ENCODE measurements around the gene FRRS1L. TPM values are rescaled to one million over a fixed set of nuclear protein-coding genes. Genes with fewer than 3 reads are reported as not detected.

The FRRS1L gene
- polyA plus RNA-seq, 3 donors from 2014 or later: not detected

GRCh38 chr9:109190151-109190550, 23.1 kb upstream of the FRRS1L start:
- Mint-ChIP-seq H3K9me3 (peaks cover 0 to 2% (median 0%) of the 10 kb centered on the region in 6 donors), H3K4me1 (no peaks in the 10 kb centered on the region), H3K27ac (no peak overlapping the region), H3K36me3 (no peaks in the 10 kb centered on the region), H3K4me3 (no peak overlapping the region), H3K27me3 (ENCODE audit: low read depth in 3 of 3) (peaks cover 0 to 7% (median 3%) of the 10 kb centered on the region in 3 donors)
- no peak for DNase-seq

GRCh38 chr9:109186857-109187520, 19.9 kb upstream of the FRRS1L start:
- Mint-ChIP-seq H3K9me3 (no peaks in the 10 kb centered on the region), H3K27me3 (ENCODE audit: low read depth in 3 of 3) (peaks cover 0 to 10% (median 9%) of the 10 kb centered on the region in 3 donors), H3K36me3 (no peaks in the 10 kb centered on the region), H3K4me1 (no peaks in the 10 kb centered on the region), H3K4me3 (no peak overlapping the region), H3K27ac (no peak overlapping the region)
- no peak for DNase-seq

- Mint-ChIP-seq H3K9me3 (no peaks in the 10 kb centered on the region), H3K4me3 (no peak overlapping the region), H3K27me3 (ENCODE audit: low read depth in 3 of 3) (peaks cover 0 to 12% (median 9%) of the 10 kb centered on the region in 3 donors), H3K4me1 (no peaks in the 10 kb centered on the region), H3K36me3 (no peaks in the 10 kb centered on the region), H3K27ac (no peak overlapping the region)
- DNase-seq: no peak
These were observed 16.1 kb upstream of the FRRS1L start for GRCh38 chr9:109182940-109183798.

DNA sequence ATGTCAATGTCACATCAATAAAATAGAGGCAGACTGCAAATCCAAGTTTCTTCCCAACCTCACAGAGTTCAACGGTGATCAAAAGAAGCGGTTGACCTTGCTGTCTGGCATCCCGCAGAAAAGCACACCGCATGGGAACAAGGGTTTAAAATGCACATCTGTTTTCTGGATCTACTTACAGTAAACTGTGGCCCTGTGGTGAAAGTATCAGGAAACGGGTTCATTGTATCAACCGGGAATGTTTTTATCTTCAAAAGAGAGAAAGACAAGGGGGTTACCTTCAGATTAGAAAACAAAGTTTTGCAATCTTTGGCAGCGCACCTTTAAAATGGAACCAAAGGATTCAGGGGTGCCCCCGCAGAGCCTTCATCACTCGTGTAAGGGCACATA, 15.5 kb upstream of the FRRS1L start:
- peaks cover 0 to 10% (median 9%) of the 10 kb centered on the region in 3 donors for H3K27me3 Mint-ChIP-seq (ENCODE audit: low read depth in 3 of 3)
- no peaks in the 10 kb centered on the region for H3K9me3 Mint-ChIP-seq
- H3K4me3 Mint-ChIP-seq: no peak overlapping the region
- no peaks in the 10 kb centered on the region for H3K4me1 Mint-ChIP-seq
- no peak overlapping the region for H3K27ac Mint-ChIP-seq
- DNase-seq: no peak
- H3K36me3 Mint-ChIP-seq: no peaks in the 10 kb centered on the region

DNA sequence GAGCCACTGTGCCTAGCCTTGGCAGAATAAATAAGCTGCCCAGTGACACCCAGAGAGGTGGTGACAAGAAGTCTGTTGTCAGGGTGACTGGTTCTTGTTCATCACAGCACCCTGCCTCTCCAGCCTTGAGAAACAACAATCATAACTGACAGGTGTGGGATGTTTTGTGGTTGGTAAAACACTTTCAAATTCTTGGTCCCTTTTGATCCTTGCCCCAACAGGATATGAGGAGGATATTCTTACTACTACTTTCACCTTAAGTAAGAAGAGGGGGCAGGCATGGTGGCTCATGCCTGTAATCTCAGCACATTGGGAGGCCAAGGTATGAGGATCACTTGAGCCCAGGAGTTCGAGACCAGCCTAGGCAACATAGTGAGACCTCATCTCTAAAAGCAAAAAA, 14.2 kb upstream of the FRRS1L start:
- no peak overlapping the region for H3K4me3 Mint-ChIP-seq

DNA sequence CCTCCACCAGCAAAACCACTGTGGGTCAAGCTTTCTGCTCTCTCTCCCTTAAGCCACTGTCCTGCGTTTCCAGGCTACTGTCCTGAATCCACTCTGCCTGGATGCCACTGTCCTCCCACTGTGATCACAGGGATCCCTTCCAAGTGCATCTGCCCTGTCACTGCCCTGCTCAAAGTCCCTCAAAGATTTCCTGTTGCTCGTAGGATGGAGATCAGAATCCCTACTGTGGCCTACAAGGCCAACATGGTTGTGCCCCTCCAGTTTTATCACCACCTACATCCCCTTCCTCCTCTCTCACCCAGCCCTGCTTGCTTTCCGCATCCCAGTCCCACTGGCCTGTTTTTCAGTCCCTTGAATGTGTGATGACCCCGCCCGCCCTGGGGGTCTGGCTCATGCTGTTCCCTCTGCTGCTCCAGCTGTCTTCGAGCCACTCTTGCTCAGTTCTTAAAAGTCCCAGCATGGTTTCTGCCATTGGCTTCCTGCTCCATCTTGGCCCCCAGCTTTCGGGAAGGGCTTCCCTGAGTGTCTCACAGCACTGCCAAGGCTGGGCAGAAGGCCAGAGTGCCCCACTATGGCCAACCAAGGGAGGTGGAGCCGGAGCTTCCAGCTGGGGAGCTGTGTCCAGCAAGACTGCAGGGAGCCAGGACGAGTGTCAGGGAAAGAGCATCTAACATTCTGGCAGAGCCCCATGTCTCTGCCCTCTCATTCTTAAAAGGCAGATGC, 12.9 kb upstream of the FRRS1L start:
- H3K4me3 Mint-ChIP-seq: no peak overlapping the region
- DNase-seq: no peak
- H3K4me1 Mint-ChIP-seq: no peaks in the 10 kb centered on the region
- no peak overlapping the region for H3K27ac Mint-ChIP-seq
- peaks cover 0 to 11% (median 2%) of the 10 kb centered on the region in 3 donors for H3K27me3 Mint-ChIP-seq (ENCODE audit: low read depth in 3 of 3)
- no peaks in the 10 kb centered on the region for H3K36me3 Mint-ChIP-seq
- H3K9me3 Mint-ChIP-seq: no peaks in the 10 kb centered on the region

More for the DNA sequence above, 14.2 kb upstream of the FRRS1L start:
- Mint-ChIP-seq H3K27ac (no peak overlapping the region), H3K9me3 (no peaks in the 10 kb centered on the region), H3K4me1 (no peaks in the 10 kb centered on the region), H3K27me3 (ENCODE audit: low read depth in 3 of 3) (peaks cover 0 to 9% (median 2%) of the 10 kb centered on the region in 3 donors), H3K36me3 (no peaks in the 10 kb centered on the region)
- peak in 1 of 3 donors; percentile 2 for DNase-seq

DNA sequence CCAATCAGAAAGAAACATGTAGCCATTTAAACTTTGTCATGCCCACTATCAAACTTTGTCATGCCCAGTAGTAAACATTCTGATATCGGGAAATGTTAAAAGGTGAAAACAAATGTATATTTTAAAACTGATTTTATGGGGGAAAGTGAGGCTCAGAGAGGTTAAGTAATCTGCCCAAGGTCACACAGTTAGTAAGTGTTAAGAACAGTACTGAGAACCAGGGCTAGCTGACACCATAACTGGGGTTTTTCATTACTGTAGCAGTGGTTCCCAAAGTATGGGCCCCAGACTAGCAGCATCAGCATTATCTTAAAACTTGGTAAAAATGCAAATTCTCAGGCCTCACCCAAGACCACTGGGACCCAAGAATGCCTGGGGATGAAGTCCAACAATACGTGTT, 9.9 kb upstream of the FRRS1L start:
- no peaks in the 10 kb centered on the region for H3K4me1 Mint-ChIP-seq
- DNase-seq: no peak
- peaks cover 0 to 4% (median 4%) of the 10 kb centered on the region in 3 donors for H3K27me3 Mint-ChIP-seq (ENCODE audit: low read depth in 3 of 3)
- no peak overlapping the region for H3K4me3 Mint-ChIP-seq
- peaks cover 0 to 1% (median 0%) of the 10 kb centered on the region in 6 donors for H3K9me3 Mint-ChIP-seq
- no peaks in the 10 kb centered on the region for H3K36me3 Mint-ChIP-seq
- H3K27ac Mint-ChIP-seq: no peak overlapping the region

DNA sequence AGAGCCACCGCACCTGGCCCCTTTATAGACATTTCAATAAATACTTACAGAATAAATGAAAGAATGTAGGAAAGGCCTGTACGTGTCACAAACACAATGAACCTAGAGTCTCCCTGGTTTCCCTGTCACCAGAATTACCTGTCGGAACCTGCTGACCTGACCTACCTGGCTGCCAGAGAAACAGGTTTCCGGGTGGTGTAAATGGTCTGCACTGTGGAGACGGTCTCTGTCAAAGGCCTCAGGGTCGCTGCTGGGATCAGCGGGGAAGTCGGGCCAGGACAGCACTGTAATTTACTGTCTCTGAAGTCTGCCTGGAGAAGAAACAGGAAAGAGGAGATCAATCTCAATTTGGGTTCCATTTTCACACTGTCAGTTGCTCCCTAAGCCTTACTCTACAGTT, 9.3 kb upstream of the FRRS1L start:
- H3K27ac Mint-ChIP-seq: no peak overlapping the region

GRCh38 chr9:109172935-109173334, 5.9 kb upstream of the FRRS1L start:
- no peak for DNase-seq
- Mint-ChIP-seq H3K4me1 (no peaks in the 10 kb centered on the region), H3K27ac (no peak overlapping the region), H3K27me3 (ENCODE audit: low read depth in 3 of 3) (peaks cover 6 to 18% (median 7%) of the 10 kb centered on the region in 3 donors), H3K4me3 (no peak overlapping the region), H3K36me3 (no peaks in the 10 kb centered on the region), H3K9me3 (peaks cover 0 to 2% (median 0%) of the 10 kb centered on the region in 6 donors)

More for the DNA sequence above, 9.3 kb upstream of the FRRS1L start:
- no peak for DNase-seq
- Mint-ChIP-seq H3K27me3 (ENCODE audit: low read depth in 3 of 3) (peaks cover 0 to 9% (median 4%) of the 10 kb centered on the region in 3 donors), H3K9me3 (peaks cover 0 to 2% (median 0%) of the 10 kb centered on the region in 6 donors), H3K4me1 (no peaks in the 10 kb centered on the region), H3K36me3 (no peaks in the 10 kb centered on the region), H3K4me3 (no peak overlapping the region)

DNA sequence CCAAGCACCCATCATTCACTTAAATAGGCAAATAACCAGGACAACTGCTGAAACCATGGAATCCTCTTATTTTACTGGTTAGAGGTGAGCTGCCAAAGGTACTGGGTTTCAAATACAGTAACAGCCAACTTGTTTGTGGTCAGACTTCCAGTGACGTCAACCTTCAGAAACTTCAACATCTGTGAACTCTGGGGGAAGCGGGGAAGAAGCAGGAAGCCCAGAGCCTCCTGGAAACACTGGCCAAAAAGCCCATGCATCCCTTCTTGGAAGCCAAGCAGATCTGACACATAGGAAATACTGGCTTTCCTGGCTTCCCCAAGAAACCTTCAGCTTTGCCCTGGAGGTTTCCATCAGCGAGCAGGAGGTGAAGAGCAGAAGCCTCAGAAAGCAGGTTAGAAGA, 4.9 kb upstream of the FRRS1L start:
- Mint-ChIP-seq H3K27ac (no peak overlapping the region), H3K4me1 (no peaks in the 10 kb centered on the region), H3K27me3 (ENCODE audit: low read depth in 3 of 3) (peaks cover 7 to 18% (median 10%) of the 10 kb centered on the region in 3 donors), H3K4me3 (no peak overlapping the region), H3K9me3 (peaks cover 0 to 2% (median 0%) of the 10 kb centered on the region in 6 donors), H3K36me3 (no peaks in the 10 kb centered on the region)
- no peak for DNase-seq

- no peak overlapping the region for H3K27ac Mint-ChIP-seq
- DNase-seq: no peak
- no peaks in the 10 kb centered on the region for H3K36me3 Mint-ChIP-seq
These were observed 1.1 kb upstream of the FRRS1L start for GRCh38 chr9:109168170-109168569.

DNA sequence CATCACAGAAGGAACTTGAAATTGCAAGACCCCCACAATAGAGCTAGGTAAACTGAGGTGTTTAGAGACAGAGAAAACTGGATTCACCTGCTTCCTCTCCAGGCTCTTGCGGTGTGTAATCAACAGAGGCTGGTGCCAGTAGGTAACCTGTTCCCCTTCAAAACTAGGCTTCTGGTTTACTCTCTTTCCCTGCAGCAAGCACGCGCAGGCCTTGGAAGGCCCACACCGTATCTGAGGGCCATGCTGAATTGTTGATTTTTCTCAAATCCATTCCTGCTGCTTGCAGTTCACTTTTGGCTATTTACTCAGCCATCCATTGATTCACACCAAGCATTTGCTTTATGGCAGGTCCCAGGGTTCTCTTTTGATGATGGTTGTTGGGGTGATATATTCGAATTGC, 667 bp upstream of the FRRS1L start:
- Mint-ChIP-seq H3K9me3 (peaks cover 0 to 2% (median 0%) of the 10 kb centered on the region in 6 donors), H3K27me3 (ENCODE audit: low read depth in 3 of 3) (peaks cover 8 to 31% (median 10%) of the 10 kb centered on the region in 3 donors), H3K4me1 (no peaks in the 10 kb centered on the region), H3K27ac (no peak overlapping the region), H3K36me3 (no peaks in the 10 kb centered on the region), H3K4me3 (no peak overlapping the region)
- DNase-seq: no peak

More at GRCh38 chr9:109168170-109168569, 1.1 kb upstream of the FRRS1L start:
- H3K4me1 Mint-ChIP-seq: no peaks in the 10 kb centered on the region
- peaks cover 8 to 31% (median 10%) of the 10 kb centered on the region in 3 donors for H3K27me3 Mint-ChIP-seq (ENCODE audit: low read depth in 3 of 3)
- peaks cover 0 to 2% (median 0%) of the 10 kb centered on the region in 6 donors for H3K9me3 Mint-ChIP-seq
- H3K4me3 Mint-ChIP-seq: no peak overlapping the region

DNA sequence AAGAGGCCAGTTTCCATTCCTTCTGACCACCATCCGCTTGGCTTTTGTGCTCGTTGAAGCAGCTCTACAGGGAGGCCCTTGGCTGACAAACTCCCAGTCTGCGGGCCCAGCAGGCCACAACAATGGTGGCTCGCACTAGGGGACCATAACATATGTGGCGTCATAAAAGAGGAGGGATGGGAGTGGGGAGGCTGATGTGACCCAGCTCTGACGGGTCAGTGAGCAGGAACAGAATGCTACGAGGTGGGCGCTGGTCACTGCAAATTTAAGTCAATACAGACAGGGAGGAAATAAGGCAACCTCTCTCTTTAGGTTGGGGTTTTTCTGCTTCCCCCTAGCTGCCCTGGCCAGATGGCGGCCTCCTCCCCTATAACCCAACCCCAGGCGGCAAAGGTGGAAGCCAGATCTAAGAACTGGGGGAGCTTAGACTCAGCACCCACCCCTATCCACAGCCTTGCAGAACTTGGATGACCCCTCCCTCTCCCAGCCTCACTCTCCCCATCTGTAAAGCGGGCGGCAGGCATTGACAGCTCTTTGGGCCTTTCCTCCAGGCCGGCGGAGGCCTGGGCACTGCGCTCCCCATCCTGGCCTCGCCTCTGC, 778 bp downstream of the FRRS1L start:
- Mint-ChIP-seq H3K4me3 (no peak overlapping the region), H3K27me3 (ENCODE audit: low read depth in 3 of 3) (peaks cover 8 to 24% (median 11%) of the 10 kb centered on the region in 3 donors), H3K36me3 (no peaks in the 10 kb centered on the region), H3K4me1 (no peaks in the 10 kb centered on the region), H3K27ac (no peak overlapping the region), H3K9me3 (no peaks in the 10 kb centered on the region)
- DNase-seq: no peak
